ENCODE data around the gene TRAPPC14.
"Not testable (repeated sequence)": the region's sequence is repeated elsewhere in the genome, so short reads cannot be mapped to it uniquely, and the experiment has no call there.

Gene TRAPPC14

DNA sequence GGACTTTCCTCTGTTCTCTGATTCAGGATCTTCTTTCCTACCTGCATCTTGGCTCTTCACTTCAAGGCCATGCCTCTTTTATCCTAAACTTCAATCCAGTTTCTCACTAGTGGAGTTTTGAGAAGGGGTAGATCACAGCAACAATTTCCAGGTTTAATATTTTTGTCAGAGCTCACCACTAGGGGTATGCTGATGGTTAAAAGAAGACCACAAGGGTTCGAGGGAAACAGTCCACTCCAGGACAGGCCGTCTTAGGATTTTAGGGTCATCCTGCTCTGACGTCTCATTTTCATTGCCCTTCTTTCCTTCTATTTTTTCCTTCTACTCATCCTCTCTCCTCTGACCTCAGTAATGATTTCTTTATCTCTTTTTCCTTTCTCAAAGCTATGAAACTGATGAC is 30.5 kb upstream of the TRAPPC14 start:
- Histone ChIP-seq H3K9ac (ENCODE audit: low read length in 2 of 2) (no peak overlapping the region), H3K9me3 (ENCODE audit: control insufficient read depth in 2 of 2, low read length in 2 of 2) (no peaks in the 10 kb centered on the region), H3K27ac (ENCODE audit: low read length) (no peak overlapping the region), H3K27me3 (ENCODE audit: control insufficient read depth in 1 of 2, insufficient read depth in 2 of 2, low read length in 2 of 2) (no peaks in the 10 kb centered on the region), H3K4me1 (ENCODE audit: control insufficient read depth, insufficient read depth, low read length) (no peaks in the 10 kb centered on the region), H3K36me3 (ENCODE audit: control insufficient read depth in 2 of 2, insufficient read depth in 2 of 2, low read length in 2 of 2) (no peaks in the 10 kb centered on the region), H3K4me3 (ENCODE audit: low read length in 2 of 2) (no peak overlapping the region)

DNA sequence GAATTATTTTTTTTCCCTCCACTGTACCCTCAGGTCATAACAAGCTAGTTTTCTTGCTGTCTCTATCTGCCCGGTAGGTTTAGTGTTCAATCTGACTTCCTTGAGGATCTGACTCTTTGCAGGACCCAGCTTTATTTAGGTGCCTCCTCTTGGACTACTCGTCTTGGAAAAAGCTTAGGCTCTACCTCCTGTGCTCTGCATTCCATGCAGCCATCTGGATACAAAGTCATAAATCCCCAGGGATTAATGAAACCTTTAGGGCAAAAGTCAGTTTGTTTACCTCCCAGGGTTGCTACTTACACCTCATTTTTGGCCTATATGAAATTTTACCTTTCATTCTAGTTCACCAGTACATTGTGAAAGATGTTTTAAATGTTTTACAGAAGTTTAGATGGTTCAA is 27.2 kb upstream of the TRAPPC14 start:
- Histone ChIP-seq H3K9ac (ENCODE audit: low read length in 2 of 2) (no peak overlapping the region), H3K27me3 (ENCODE audit: control insufficient read depth in 1 of 2, insufficient read depth in 2 of 2, low read length in 2 of 2) (no peaks in the 10 kb centered on the region), H3K27ac (ENCODE audit: low read length) (no peak overlapping the region), H3K36me3 (ENCODE audit: control insufficient read depth in 2 of 2, insufficient read depth in 2 of 2, low read length in 2 of 2) (no peaks in the 10 kb centered on the region), H3K9me3 (ENCODE audit: control insufficient read depth in 2 of 2, low read length in 2 of 2) (no peaks in the 10 kb centered on the region), H3K4me3 (ENCODE audit: low read length in 2 of 2) (no peak overlapping the region), H3K4me1 (ENCODE audit: control insufficient read depth, insufficient read depth, low read length) (no peaks in the 10 kb centered on the region)

DNA sequence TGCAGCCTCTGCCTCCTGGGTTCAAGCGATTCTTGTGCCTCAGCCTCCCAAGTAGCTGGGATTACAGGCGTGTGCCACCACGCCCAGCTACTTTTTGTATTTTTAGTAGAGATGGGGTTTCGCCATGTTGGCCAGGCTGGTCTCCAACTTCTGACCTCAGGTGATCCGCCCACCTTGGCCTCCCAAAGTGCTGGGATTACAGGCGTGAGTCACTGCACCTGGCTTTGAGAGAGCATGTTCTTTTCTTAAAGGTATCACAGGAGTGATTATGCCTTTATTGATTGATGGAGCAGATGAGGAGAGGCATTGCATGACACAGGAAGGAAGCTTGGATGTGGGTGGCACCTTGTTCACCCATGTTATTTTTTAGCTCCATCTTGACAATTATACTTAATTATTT is 24.6 kb upstream of the TRAPPC14 start:
- H3K4me3 ChIP-seq (ENCODE audit: low read length in 2 of 2); H3K4me1 ChIP-seq (ENCODE audit: control insufficient read depth, insufficient read depth, low read length); H3K27ac ChIP-seq (ENCODE audit: low read length); H3K36me3 ChIP-seq (ENCODE audit: control insufficient read depth in 2 of 2, insufficient read depth in 2 of 2, low read length in 2 of 2); H3K9me3 ChIP-seq (ENCODE audit: control insufficient read depth in 2 of 2, low read length in 2 of 2); H3K27me3 ChIP-seq (ENCODE audit: control insufficient read depth in 1 of 2, insufficient read depth in 2 of 2, low read length in 2 of 2); H3K9ac ChIP-seq (ENCODE audit: low read length in 2 of 2): not testable (repeated sequence)

DNA sequence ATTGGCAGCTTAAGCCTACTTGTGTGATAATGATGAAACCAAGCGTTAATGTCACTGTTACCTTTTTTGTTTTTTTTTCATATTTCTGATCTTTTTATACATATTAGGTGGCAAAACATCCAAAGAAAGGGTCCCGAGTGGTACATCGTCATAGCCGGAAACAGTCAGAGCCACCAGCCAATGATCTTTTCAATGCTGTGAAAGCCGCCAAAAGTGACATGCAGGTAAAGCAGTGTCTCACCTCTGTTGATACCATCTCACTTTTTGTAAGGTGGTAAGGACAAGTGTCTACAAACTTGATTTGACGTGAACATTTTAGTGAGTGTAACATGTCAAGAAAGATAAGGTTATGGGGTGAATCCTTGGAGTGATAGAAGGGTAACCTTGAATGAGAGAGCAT is 24.1 kb upstream of the TRAPPC14 start:
- H3K9ac ChIP-seq (ENCODE audit: low read length in 2 of 2); H3K4me1 ChIP-seq (ENCODE audit: control insufficient read depth, insufficient read depth, low read length); H3K27me3 ChIP-seq (ENCODE audit: control insufficient read depth in 1 of 2, insufficient read depth in 2 of 2, low read length in 2 of 2); H3K27ac ChIP-seq (ENCODE audit: low read length); H3K36me3 ChIP-seq (ENCODE audit: control insufficient read depth in 2 of 2, insufficient read depth in 2 of 2, low read length in 2 of 2); H3K4me3 ChIP-seq (ENCODE audit: low read length in 2 of 2); H3K9me3 ChIP-seq (ENCODE audit: control insufficient read depth in 2 of 2, low read length in 2 of 2): not testable (repeated sequence)

DNA sequence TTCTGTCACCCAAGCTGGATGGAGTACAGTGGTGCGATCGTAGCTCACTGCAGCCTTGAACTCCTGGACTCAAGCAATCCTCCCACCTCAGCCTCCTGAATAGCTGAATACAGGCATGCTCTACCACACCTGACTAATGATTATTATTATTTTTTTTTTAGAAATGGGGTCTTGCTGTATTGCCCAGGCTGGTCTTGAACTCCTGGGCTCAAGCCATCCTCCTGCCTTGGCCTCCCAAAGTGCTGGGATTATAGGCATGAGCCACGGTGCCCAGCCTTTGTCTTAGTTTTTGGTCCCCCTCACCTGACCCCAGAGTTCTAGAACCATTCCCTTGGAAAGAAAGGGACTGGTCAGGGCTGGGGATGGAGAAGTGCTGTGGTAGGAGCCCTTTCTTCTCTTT is 21.6 kb upstream of the TRAPPC14 start:
- not testable (repeated sequence) for H3K27me3 ChIP-seq (ENCODE audit: control insufficient read depth in 1 of 2, insufficient read depth in 2 of 2, low read length in 2 of 2); H3K9ac ChIP-seq (ENCODE audit: low read length in 2 of 2); H3K27ac ChIP-seq (ENCODE audit: low read length); H3K4me1 ChIP-seq (ENCODE audit: control insufficient read depth, insufficient read depth, low read length); H3K9me3 ChIP-seq (ENCODE audit: control insufficient read depth in 2 of 2, low read length in 2 of 2); H3K36me3 ChIP-seq (ENCODE audit: control insufficient read depth in 2 of 2, insufficient read depth in 2 of 2, low read length in 2 of 2); H3K4me3 ChIP-seq (ENCODE audit: low read length in 2 of 2)

DNA sequence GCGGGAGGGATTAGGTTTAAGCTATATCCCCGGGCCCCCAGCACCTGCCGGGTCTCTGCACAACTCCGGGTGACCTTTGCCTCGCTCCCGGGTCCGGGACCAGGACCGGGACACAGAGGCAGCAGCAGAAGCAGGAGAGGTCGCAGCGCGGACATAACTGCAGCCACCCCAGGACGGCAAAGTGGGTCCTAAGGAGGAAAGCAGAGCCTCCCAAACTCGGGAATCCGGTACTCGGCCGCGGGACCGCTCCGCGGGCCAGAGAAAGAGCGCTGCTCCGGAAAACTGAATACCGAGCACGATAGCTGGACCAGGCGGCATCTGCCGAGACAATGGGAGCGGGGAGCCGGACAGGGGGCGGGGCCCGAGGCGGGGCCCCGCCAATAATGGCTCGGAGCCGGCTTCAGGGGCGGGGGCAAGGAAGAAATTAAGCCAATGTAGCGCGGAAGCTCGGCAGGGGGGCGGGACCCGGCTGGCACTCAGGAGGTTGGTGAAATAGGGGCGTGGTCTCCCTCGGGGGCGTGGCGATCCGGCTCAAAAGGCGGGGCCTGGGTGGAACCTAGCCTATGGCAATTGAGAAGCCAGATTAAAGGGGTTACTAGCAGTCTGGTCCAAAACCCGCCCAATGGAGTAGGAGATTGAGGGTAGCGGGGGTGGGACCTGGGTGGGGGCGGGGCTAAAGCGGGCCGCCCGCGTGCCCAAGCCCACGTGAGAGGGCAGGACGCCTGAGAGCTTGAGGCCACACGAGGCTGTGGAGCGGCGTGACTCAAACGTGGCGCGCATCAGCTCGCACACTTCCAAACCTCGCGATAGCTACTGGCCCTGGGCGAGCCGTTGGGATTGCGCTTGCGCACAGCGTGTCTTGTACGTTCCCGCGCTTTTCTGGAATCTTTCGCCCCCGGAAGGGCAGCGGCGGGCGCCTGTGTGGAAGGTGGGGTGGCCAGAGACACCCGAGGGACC is 18.8 kb upstream of the TRAPPC14 start, which contains the start of the genes GPC2 and STAG3:
TSS of gene GPC2 (minus strand) at position 337 of the 957 bp plus-strand sequence. CDS start at position 155, 182 bp downstream.
TSS of gene STAG3 (plus strand) at position 874 of the 957 bp plus-strand sequence. CDS start 2,639 bp downstream, outside the sequence.
- peak within 1 kb of the TSS; percentile 33 to 42 for H3K9ac ChIP-seq (ENCODE audit: low read length in 2 of 2)

DNA sequence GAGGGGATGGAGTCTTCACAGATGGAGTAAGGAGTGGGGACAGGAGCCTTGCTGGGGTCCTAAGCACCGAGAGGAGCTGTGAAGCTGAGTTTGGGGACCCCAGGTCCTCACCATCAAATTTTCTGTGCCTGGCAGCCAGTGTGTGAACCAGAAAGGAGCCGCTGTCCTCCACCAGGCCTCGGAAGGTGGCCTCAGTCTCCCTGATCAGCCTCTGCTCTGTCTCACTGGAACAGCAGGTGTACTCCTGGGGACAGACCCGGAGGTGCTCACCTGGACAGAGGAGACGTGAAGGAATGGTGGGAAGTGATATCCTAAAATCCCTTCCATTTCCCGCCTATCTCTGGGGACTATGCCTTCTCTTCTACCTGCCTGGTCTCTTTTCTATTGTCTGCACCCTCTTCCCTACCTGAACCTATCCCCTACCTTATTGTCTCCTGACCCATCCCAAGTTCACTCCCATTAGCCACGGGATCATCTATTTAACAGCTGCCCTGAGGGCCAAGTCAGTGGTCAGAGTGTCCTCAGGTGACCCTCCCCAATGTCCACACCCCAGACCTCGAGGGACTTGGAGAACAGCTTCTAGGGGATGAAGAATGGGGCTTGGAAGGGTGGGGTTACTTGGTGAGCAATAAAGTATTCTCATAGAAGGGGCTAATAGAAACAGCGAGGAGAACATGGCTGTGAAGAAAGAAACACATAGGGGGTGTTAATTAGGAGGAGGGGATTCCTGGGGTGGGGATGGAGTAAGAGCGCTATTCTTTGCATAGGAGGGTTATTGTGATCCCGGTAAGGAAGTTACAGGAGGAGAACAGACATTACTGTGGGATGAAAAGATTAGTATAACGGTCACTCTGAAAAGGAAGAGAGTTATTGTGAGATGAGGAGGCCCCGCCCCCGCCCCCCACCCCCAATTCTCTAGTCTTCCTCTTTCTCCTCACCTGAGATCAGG is 17.8 kb upstream of the TRAPPC14 start:
- Histone ChIP-seq H3K36me3 (ENCODE audit: control insufficient read depth in 2 of 2, insufficient read depth in 2 of 2, low read length in 2 of 2) (no peaks in the 10 kb centered on the region), H3K4me1 (ENCODE audit: control insufficient read depth, insufficient read depth, low read length) (peaks cover 12% of the 10 kb centered on the region), H3K27ac (ENCODE audit: low read length) (no peak overlapping the region), H3K27me3 (ENCODE audit: control insufficient read depth in 1 of 2, insufficient read depth in 2 of 2, low read length in 2 of 2) (peaks cover 2 to 8% of the 10 kb centered on the region in 2 donors), H3K4me3 (ENCODE audit: low read length in 2 of 2) (peak overlapping the region; percentile 63 to 73), H3K9ac (ENCODE audit: low read length in 2 of 2) (peak overlapping the region in 1 of 2 donors; percentile 33), H3K9me3 (ENCODE audit: control insufficient read depth in 2 of 2, low read length in 2 of 2) (no peaks in the 10 kb centered on the region)

More for the DNA sequence above, 18.8 kb upstream of the TRAPPC14 start, which contains the start of the genes GPC2 and STAG3:
- peak within 1 kb of the TSS; percentile 63 to 73 for H3K4me3 ChIP-seq (ENCODE audit: low read length in 2 of 2)
- H3K27me3 ChIP-seq (ENCODE audit: control insufficient read depth in 1 of 2, insufficient read depth in 2 of 2, low read length in 2 of 2): no peaks in the 10 kb centered on the region
- H3K9me3 ChIP-seq (ENCODE audit: control insufficient read depth in 2 of 2, low read length in 2 of 2): no peaks in the 10 kb centered on the region
- H3K36me3 ChIP-seq (ENCODE audit: control insufficient read depth in 2 of 2, insufficient read depth in 2 of 2, low read length in 2 of 2): no peaks in the 10 kb centered on the region
- peaks cover 8% of the 10 kb centered on the region for H3K4me1 ChIP-seq (ENCODE audit: control insufficient read depth, insufficient read depth, low read length)
- no peak within 1 kb of the TSS for H3K27ac ChIP-seq (ENCODE audit: low read length)

DNA sequence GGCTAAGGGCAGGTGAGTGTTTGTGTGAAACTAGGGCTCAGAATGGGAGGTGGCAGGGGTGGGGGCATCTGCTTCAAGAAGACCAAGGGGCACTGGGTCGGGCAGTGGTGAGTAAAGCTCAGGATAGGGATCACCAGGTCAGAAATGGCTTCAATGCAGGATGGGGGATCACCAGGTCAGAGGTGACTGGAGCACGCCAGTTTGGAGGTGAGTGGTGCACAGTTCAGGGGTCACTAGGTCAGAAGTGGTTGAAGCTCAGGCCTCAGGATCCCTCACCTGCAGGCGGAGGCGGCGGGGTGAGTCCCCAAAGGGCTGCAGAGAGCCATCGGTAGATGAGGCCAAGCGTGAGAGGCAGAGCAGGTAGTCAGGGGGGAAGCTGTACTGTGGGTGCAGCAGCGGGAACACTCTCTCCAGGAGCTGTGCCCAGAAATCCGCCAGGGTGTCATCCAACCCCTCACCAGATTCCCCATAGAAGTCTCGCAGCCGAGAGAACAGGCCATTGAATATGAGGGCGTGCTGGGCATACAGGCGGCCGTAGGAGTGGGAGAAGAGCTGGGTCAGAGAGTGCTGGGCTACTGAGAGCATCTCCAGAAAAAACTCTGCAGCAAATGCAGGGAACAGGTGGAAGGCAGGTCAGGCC is 16.9 kb upstream of the TRAPPC14 start:
- Histone ChIP-seq H3K27ac (ENCODE audit: low read length) (no peak overlapping the region), H3K9ac (ENCODE audit: low read length in 2 of 2) (no peak overlapping the region), H3K27me3 (ENCODE audit: control insufficient read depth in 1 of 2, insufficient read depth in 2 of 2, low read length in 2 of 2) (peaks cover 4 to 16% of the 10 kb centered on the region in 2 donors), H3K9me3 (ENCODE audit: control insufficient read depth in 2 of 2, low read length in 2 of 2) (no peaks in the 10 kb centered on the region), H3K36me3 (ENCODE audit: control insufficient read depth in 2 of 2, insufficient read depth in 2 of 2, low read length in 2 of 2) (no peaks in the 10 kb centered on the region), H3K4me3 (ENCODE audit: low read length in 2 of 2) (no peak overlapping the region), H3K4me1 (ENCODE audit: control insufficient read depth, insufficient read depth, low read length) (peaks cover 17% of the 10 kb centered on the region)

DNA sequence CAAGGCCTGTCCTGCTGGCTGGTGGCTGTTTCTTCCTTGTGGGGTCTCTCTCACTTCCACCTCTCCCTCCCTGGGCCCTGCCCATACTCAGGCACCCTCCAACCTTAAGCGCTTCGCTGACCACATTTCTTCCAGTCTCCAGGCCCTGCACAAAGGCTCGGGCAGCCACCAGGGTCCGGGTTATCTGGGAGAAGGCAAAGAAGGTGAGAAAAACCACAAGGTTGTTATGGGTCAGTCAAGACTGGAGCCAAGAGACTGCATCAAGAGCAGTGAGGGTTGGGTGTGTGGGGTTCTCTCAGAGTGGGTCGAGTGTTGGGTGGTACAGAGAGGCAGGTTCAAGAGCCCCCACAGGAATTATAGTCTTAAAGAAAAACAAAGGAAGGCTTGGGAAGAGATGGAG is 16.1 kb upstream of the TRAPPC14 start:
- Histone ChIP-seq H3K36me3 (ENCODE audit: control insufficient read depth in 2 of 2, insufficient read depth in 2 of 2, low read length in 2 of 2) (no peaks in the 10 kb centered on the region), H3K9ac (ENCODE audit: low read length in 2 of 2) (no peak overlapping the region), H3K27ac (ENCODE audit: low read length) (no peak overlapping the region), H3K27me3 (ENCODE audit: control insufficient read depth in 1 of 2, insufficient read depth in 2 of 2, low read length in 2 of 2) (peaks cover 6 to 16% of the 10 kb centered on the region in 2 donors), H3K4me3 (ENCODE audit: low read length in 2 of 2) (no peak overlapping the region), H3K4me1 (ENCODE audit: control insufficient read depth, insufficient read depth, low read length) (peaks cover 17% of the 10 kb centered on the region), H3K9me3 (ENCODE audit: control insufficient read depth in 2 of 2, low read length in 2 of 2) (no peaks in the 10 kb centered on the region)

DNA sequence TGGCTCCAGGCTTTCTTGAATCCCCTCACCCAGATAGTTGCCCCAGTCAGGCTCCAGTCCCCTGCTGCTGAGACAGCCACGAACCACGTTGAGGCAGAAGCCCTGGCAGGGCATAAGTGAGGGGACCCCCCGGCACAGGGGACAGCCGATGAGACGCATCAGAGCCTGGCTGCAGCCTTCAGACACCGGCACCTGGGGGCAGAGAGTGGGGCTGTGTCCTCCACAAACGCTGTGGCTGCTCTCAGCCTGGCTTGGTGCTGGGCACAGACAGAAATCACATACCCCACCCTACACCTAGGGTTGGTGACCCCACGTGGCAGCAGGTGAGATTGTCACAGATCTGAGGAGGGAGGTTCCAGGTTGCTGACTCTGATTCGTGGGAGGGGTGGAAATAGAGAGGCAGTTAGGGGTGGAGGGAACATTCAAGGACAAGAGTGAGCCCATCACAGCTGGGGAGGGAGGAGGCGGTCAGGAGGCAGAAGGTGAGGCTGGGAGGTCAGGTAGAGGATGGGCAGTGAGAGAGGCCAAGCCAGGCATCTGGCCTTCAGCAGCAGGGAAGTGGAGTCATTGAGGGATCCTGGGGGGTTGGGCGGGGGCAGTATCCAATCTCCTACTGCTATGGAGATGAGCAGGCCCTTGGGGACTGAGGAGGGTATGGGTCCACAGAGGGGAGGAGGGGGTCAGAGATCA is 15.4 kb upstream of the TRAPPC14 start:
- H3K4me1 ChIP-seq (ENCODE audit: control insufficient read depth, insufficient read depth, low read length): peaks cover 17% of the 10 kb centered on the region
- H3K36me3 ChIP-seq (ENCODE audit: control insufficient read depth in 2 of 2, insufficient read depth in 2 of 2, low read length in 2 of 2): no peaks in the 10 kb centered on the region
- no peak overlapping the region for H3K9ac ChIP-seq (ENCODE audit: low read length in 2 of 2)
- peaks cover 6 to 16% of the 10 kb centered on the region in 2 donors for H3K27me3 ChIP-seq (ENCODE audit: control insufficient read depth in 1 of 2, insufficient read depth in 2 of 2, low read length in 2 of 2)
- H3K4me3 ChIP-seq (ENCODE audit: low read length in 2 of 2): no peak overlapping the region
- H3K9me3 ChIP-seq (ENCODE audit: control insufficient read depth in 2 of 2, low read length in 2 of 2): no peaks in the 10 kb centered on the region
- H3K27ac ChIP-seq (ENCODE audit: low read length): no peak overlapping the region

All from stomach smooth muscle (tissue), 2 donors.